K562 (cell line): ENCODE measurements around the gene PCNX2. TPM values are rescaled to one million over a fixed set of nuclear protein-coding genes. Genes with fewer than 3 reads are reported as not detected.

Source experiments
- ATAC-seq: fragments of 200-7000 bp; cut with Tn5 transposase; 3 replicates; pipeline ENCODE4 v1.9.1; 2020; ENCODE audit warnings: moderate library complexity
- BruUV-seq: library from RNA; stranded (reverse); fragments of 400-500 nt; replicated peaks from 2 replicates; lab custom pipeline; 2021; lab: Mats Ljungman, UMichigan
- CTCF ChIA-PET: fragments of 300-600 bp; formaldehyde crosslinking; extraction: SDS; loops from one replicate; lab custom pipeline; 2021; ENCODE audit warnings: low intra/inter-chr PET ratio; lab: Yijun Ruan, JAX
- POLR2A ChIA-PET: fragments of 300-600, 350-650 bp; sonication (Branson Sonifier 250); formaldehyde crosslinking; extraction: SDS; loops from one replicate; lab custom pipeline; 2021; ENCODE audit warnings: antibody characterized with exemption, inconsistent platforms; lab: Yijun Ruan, JAX
- DNase-seq, 4 experiments: peaks; one replicate each; pipeline versions ENCODE4 v3.0.0 to v3.0.0-alpha.2; 2011 to 2018; ENCODE audit warnings: low spot score in 3 of 4, mixed read lengths in 3 of 4; ENCODE audit errors: extremely low read depth in 1 of 4
- FAIRE-seq: peaks from 2 replicates; lab custom pipeline; 2011; peaks lifted over from hg19 to GRCh38; lab: Jason Lieb, UNC
- H2AFZ ChIP-seq: 2 replicates; pipeline ENCODE4 v1.6.0; 2011; ENCODE audit warnings: low read depth, low read length, control low read depth, inconsistent platforms
- H3K27ac ChIP-seq: fragments of 200-600 bp; 3 replicates; pipeline ENCODE4 v1.8.0; 2011; ENCODE audit warnings: low read depth, mild to moderate bottlenecking, control low read depth, inconsistent platforms, low read length, moderate library complexity, mixed read lengths; ENCODE audit errors: extremely low read depth
- H3K27me3 ChIP-seq, 2 experiments: fragments of 300-600 bp in 1 of 2; 2 replicates in 1 of 2; 3 replicates in 1 of 2; pipeline versions ENCODE4 v1.6.0 to v1.8.0; 2011; ENCODE audit warnings: inconsistent platforms in 2 of 2, low read length in 2 of 2, mild to moderate bottlenecking in 1 of 2, mixed read lengths in 1 of 2, moderate library complexity in 1 of 2; ENCODE audit not compliant: control insufficient read depth in 2 of 2, insufficient read depth in 2 of 2
- H3K36me3 ChIP-seq: fragments of 300-600 bp; 3 replicates; pipeline ENCODE4 v1.8.0; 2011; ENCODE audit warnings: mild to moderate bottlenecking, low read length, inconsistent platforms; ENCODE audit not compliant: control insufficient read depth, insufficient read depth
- H3K4me1 ChIP-seq, 2 experiments: fragments of 200-600 bp in 1 of 2; replicated peaks in 1 of 2; 2 replicates in 1 of 2; 3 replicates in 1 of 2; pipeline versions ENCODE4 v1.5.1 to v1.8.0; 2011; ENCODE audit warnings: inconsistent platforms in 2 of 2, low read length in 2 of 2, mild to moderate bottlenecking in 1 of 2, mixed read lengths in 1 of 2, moderate library complexity in 1 of 2; ENCODE audit not compliant: control insufficient read depth in 2 of 2, insufficient read depth in 2 of 2
- H3K4me2 ChIP-seq: 2 replicates; pipeline ENCODE4 v1.6.1; 2011; ENCODE audit warnings: low read length, control low read depth, inconsistent platforms, mixed read lengths; ENCODE audit not compliant: insufficient read depth
- H3K4me3 ChIP-seq: fragments of 200-600 bp; sonication (generic), shearing (Covaris generic); 2 replicates; pipeline ENCODE4 v1.5.1; 2016; ENCODE audit warnings: control low read depth, inconsistent platforms
- H3K79me2 ChIP-seq: fragments of 200-600 bp; 3 replicates; pipeline ENCODE4 v1.8.0; 2011; ENCODE audit warnings: low read length, inconsistent platforms; ENCODE audit not compliant: control insufficient read depth, insufficient read depth
- H3K9ac ChIP-seq, 2 experiments: 2 replicates each; pipeline versions ENCODE4 v1.6.0 to v1.6.1; 2011; ENCODE audit warnings: low read depth in 2 of 2, low read length in 2 of 2, control low read depth in 1 of 2, inconsistent platforms in 1 of 2, mild to moderate bottlenecking in 1 of 2, mixed read lengths in 1 of 2; ENCODE audit not compliant: insufficient read depth in 1 of 2
- H3K9me1 ChIP-seq: one replicate; pipeline ENCODE4 v1.6.0; 2011; ENCODE audit warnings: inconsistent platforms, mild to moderate bottlenecking, low read length, moderate library complexity; ENCODE audit not compliant: control insufficient read depth, insufficient read depth
- H3K9me3 ChIP-seq: replicated peaks from 2 replicates; pipeline ENCODE4 v1.5.1; 2011; ENCODE audit warnings: low read depth, low read length, inconsistent platforms; ENCODE audit not compliant: control insufficient read depth, insufficient read depth
- H4K20me1 ChIP-seq: replicated peaks from 2 replicates; pipeline ENCODE4 v1.6.1; 2011; ENCODE audit warnings: low read length, inconsistent platforms, mixed read lengths; ENCODE audit not compliant: control insufficient read depth, insufficient read depth
- ETV5 ChIP-seq: sonication (generic); formaldehyde crosslinking; IDR thresholded peaks from 2 replicates; pipeline ENCODE4 v1.4.0; 2020; ENCODE audit warnings: low read depth, mild to moderate bottlenecking, missing genetic modification reagents
- GATA2 ChIP-seq: sonication (generic); formaldehyde crosslinking; IDR thresholded peaks from 2 replicates; pipeline ENCODE4 v1.4.0; 2020; ENCODE audit warnings: mild to moderate bottlenecking, missing genetic modification reagents
- HMG20B ChIP-seq: fragments of 250-450 bp; sonication (Bioruptor Pico); IDR thresholded peaks from 2 replicates; pipeline ENCODE4 v1.5.0; 2021; ENCODE audit warnings: mild to moderate bottlenecking
- KLF1 ChIP-seq: fragments of 450-650 bp; IDR thresholded peaks from 2 replicates; pipeline ENCODE4 v1.6.1; 2016; ENCODE audit warnings: missing genetic modification characterization, missing compliant biosample characterization
- LARP7 ChIP-seq: fragments of 450-650 bp; IDR thresholded peaks from 2 replicates; pipeline ENCODE4 v1.6.1; 2016
- PHF20 ChIP-seq: fragments of 450-650 bp; IDR thresholded peaks from 2 replicates; pipeline ENCODE4 v1.6.1; 2018; ENCODE audit not compliant: partially characterized antibody
- SETDB1 ChIP-seq: IDR thresholded peaks from one replicate; pipeline ENCODE4 v1.6.1; 2012; ENCODE audit warnings: low read length, control low read depth, inconsistent platforms
- TSC22D4 ChIP-seq: fragments of 450-650 bp; IDR thresholded peaks from 2 replicates; pipeline ENCODE4 v1.6.1; 2016; ENCODE audit warnings: missing genetic modification characterization, missing biosample characterization, control low read depth
- ZNF184 ChIP-seq: sonication (generic); formaldehyde crosslinking; IDR thresholded peaks from 2 replicates; pipeline ENCODE4 v1.5.0; 2020; ENCODE audit warnings: missing genetic modification reagents
- WGBS: fragments of 100-300 bp; shearing (Covaris generic); methylation state at CpG from one replicate; pipeline ENCODE4 v1.1.6; 2016; ENCODE audit warnings: low coverage, mixed read lengths; ENCODE audit not compliant: insufficient coverage; ENCODE audit errors: missing lambda C conversion rate; 5-methylcytosine and 5-hydroxymethylcytosine counted together
- in situ Hi-C: fragments of 300-500 bp; cut with MboI; formaldehyde crosslinking; loops from 4 replicates; pipeline ENCODE4 v1.15.0; 2018; ENCODE audit warnings: inconsistent platforms, mixed read lengths
- intact Hi-C: fragments of 100-400 bp; cut with micrococcal nuclease; formaldehyde crosslinking; loops from 2 replicates; pipeline ENCODE4 v1.14.2; 2022
- polyA plus RNA-seq, 8 experiments: library from polyadenylated mRNA; depleted of rRNA in 4 of 8; stranded (reverse) in 5 of 8; unstranded in 3 of 8; fragments of >200 nt; fragmentation: Nextera tagmentation in 2 of 8; fragmentation: Illumina TruSeq in 1 of 8; extraction: Ambion mirVana in 2 of 8; extraction: Trizol in 1 of 8; gene quantifications; 2 replicates each; pipeline versions ENCODE4 v1.2.1 to v1.2.3, GENCODE V29; 2011 to 2014; ENCODE audit warnings: inconsistent platforms in 1 of 8, missing spikeins in 1 of 8
- total RNA-seq, 7 experiments: library from RNA; depleted of rRNA in 6 of 7; stranded (reverse); fragments of >200 nt in 6 of 7; fragmentation: Illumina TruSeq in 2 of 7; extraction: Trizol in 2 of 7; gene quantifications; 2 replicates each; pipeline versions ENCODE4 v1.2.1 to v1.2.3, GENCODE V29; 2011 to 2021; ENCODE audit warnings: low replicate concordance in 1 of 7

Gene PCNX2
- total and polyA plus RNA-seq, 9 of the 15 experiments (the other 6 are each of a cell fraction or from before 2014, with no cell fraction given): 0.07 to 0.33 TPM; not detected in 7

- peaks cover 0 to 13% of the 10 kb centered on the region in 2 experiments; a peak in 2 of 5 replicates for H3K4me1 ChIP-seq
- no peak overlapping the region for H2AFZ ChIP-seq
- H3K9me3 ChIP-seq: no peaks in the 10 kb centered on the region
- ATAC-seq (no peak), DNase-seq (no peak), FAIRE-seq (peak; percentile 6)
- H3K4me2 ChIP-seq: no peak overlapping the region
- H3K27me3 ChIP-seq: peaks cover 31 to 51% of the 10 kb centered on the region in 2 experiments; a peak in 4 of 5 replicates
- no peaks in the 10 kb centered on the region for H4K20me1 ChIP-seq
- no TSS peak for BruUV-seq
- ChIA-PET CTCF (no interaction called here), POLR2A (no interaction called here)
- no peak overlapping the region for H3K4me3 ChIP-seq
- intact Hi-C loops: no loop called here
- 30% methylated on average over 14 of the region's 14 CpGs for WGBS
- no peak for TF ChIP-seq SETDB1
- TF ChIP-seq KLF1 (tag): no peak
- H3K36me3 ChIP-seq: no peaks in the 10 kb centered on the region
- in situ Hi-C loops: no loop called here
- H3K9me1 ChIP-seq: no peaks in the 10 kb centered on the region
- H3K9ac ChIP-seq: no peak overlapping the region
- no peak overlapping the region for H3K27ac ChIP-seq
- no peaks in the 10 kb centered on the region for H3K79me2 ChIP-seq
Measured at GRCh38 chr1:232983375-232983774, 312.1 kb downstream of the PCNX2 start.

- POLR2A ChIA-PET: no interaction called here
- H3K9me1 ChIP-seq: no peaks in the 10 kb centered on the region
- FAIRE-seq (no peak), ATAC-seq (no peak), DNase-seq (no peak)
- H3K4me2 ChIP-seq: no peak overlapping the region
- in situ Hi-C loops (no loop called here), intact Hi-C loops (no loop called here)
- 18% methylated on average over 13 of the region's 13 CpGs for WGBS
- no peaks in the 10 kb centered on the region for H3K9me3 ChIP-seq
- no TSS peak for BruUV-seq
- no peaks in the 10 kb centered on the region for H3K79me2 ChIP-seq
- H2AFZ ChIP-seq: no peak overlapping the region
- peaks cover 25 to 45% of the 10 kb centered on the region in 2 experiments; a peak in 4 of 5 replicates for H3K27me3 ChIP-seq
- no peak overlapping the region for H3K9ac ChIP-seq
- H3K4me3 ChIP-seq: no peak overlapping the region
- TF ChIP-seq SETDB1: no peak
- TF ChIP-seq ETV5 (CRISPR knock-in tag): no peak
- TF ChIP-seq PHF20: no peak
- no peak for TF ChIP-seq ZNF184
- no peak for TF ChIP-seq LARP7
- no peak for TF ChIP-seq TSC22D4 (tag)
- TF ChIP-seq GATA2: no peak
- TF ChIP-seq HMG20B: no peak
- TF ChIP-seq, all 486 proteins: peak for 0
- no peaks in the 10 kb centered on the region; the same call in 2 of the 3 replicates for H3K36me3 ChIP-seq
- CTCF ChIA-PET: no interaction called here
- H4K20me1 ChIP-seq: no peaks in the 10 kb centered on the region
- H3K4me1 ChIP-seq: peaks cover 0 to 13% of the 10 kb centered on the region in 2 experiments; a peak in 2 of 5 replicates
- H3K27ac ChIP-seq: no peak overlapping the region
Measured at GRCh38 chr1:232982238-232982944, 313.1 kb downstream of the PCNX2 start.
